PC-9 (cell line): Measurements from ENCODE around the gene ACADVL. TPM values are rescaled to one million over a fixed set of nuclear protein-coding genes. Genes with fewer than 3 reads are reported as not detected.
"Not testable (repeated sequence)": the region's sequence is repeated elsewhere in the genome, so short reads cannot be mapped to it uniquely, and the experiment has no call there.

Source experiments
- BruUV-seq: library from RNA; stranded (reverse); fragments of 400-500 nt; replicated peaks from 2 replicates; lab custom pipeline; 2021; lab: Mats Ljungman, UMichigan
- CTCF ChIA-PET: fragments of 300-600 bp; sonication (Branson Sonifier 250); formaldehyde crosslinking; loops from one replicate; lab custom pipeline; 2022; ENCODE audit warnings: antibody characterized with exemption; lab: Charles Lee
- POLR2A ChIA-PET: fragments of 300-600 bp; sonication (Branson Sonifier 250); formaldehyde crosslinking; loops from one replicate; lab custom pipeline; 2022; ENCODE audit warnings: antibody characterized with exemption; ENCODE audit not compliant: unreplicated experiment; lab: Charles Lee
- DNase-seq, 2 experiments: peaks; one replicate each; pipeline versions ENCODE4 v3.0.0 to v3.0.0-alpha.2; 2015 to 2022; ENCODE audit warnings: mixed read lengths in 1 of 2
- H2AFZ ChIP-seq: fragments of 200-600 bp; sonication (generic); 2 replicates; pipeline ENCODE4 v1.8.1; 2017; ENCODE audit warnings: antibody characterized with exemption
- H3F3A ChIP-seq: fragments of 200-600 bp; sonication (generic); 2 replicates; pipeline ENCODE4 v1.8.1; 2017; ENCODE audit warnings: antibody characterized with exemption, mild to moderate bottlenecking, low read depth; ENCODE audit not compliant: insufficient read depth
- H3K27ac ChIP-seq: fragments of 200-600 bp; sonication (generic); 2 replicates; pipeline ENCODE4 v1.6.1; 2016; ENCODE audit warnings: mixed run types
- H3K27me3 ChIP-seq: fragments of 200-600 bp; sonication (generic); 2 replicates; pipeline ENCODE4 v1.6.1; 2016; ENCODE audit warnings: low read depth, mixed run types; ENCODE audit not compliant: insufficient read depth
- H3K36me3 ChIP-seq: fragments of 200-600 bp; sonication (generic); 2 replicates; pipeline ENCODE4 v1.6.1; 2016; ENCODE audit warnings: low read depth, mixed run types
- H3K4me1 ChIP-seq: fragments of 200-600 bp; sonication (generic); replicated peaks from 2 replicates; pipeline ENCODE4 v1.6.1; 2016; ENCODE audit warnings: mixed run types; ENCODE audit not compliant: insufficient read depth
- H3K4me2 ChIP-seq: fragments of 200-600 bp; sonication (generic); 2 replicates; pipeline ENCODE4 v1.6.1; 2017; ENCODE audit warnings: mixed run types
- H3K4me3 ChIP-seq: fragments of 200-600 bp; sonication (generic); 2 replicates; pipeline ENCODE4 v1.6.1; 2016; ENCODE audit warnings: mixed run types
- H3K79me2 ChIP-seq: fragments of 200-600 bp; sonication (generic); 2 replicates; pipeline ENCODE4 v1.6.1; 2017; ENCODE audit warnings: low read depth, mixed run types
- H3K9me2 ChIP-seq: fragments of 200-600 bp; sonication (generic); 2 replicates; pipeline ENCODE4 v1.8.1; 2017; ENCODE audit warnings: mild to moderate bottlenecking; ENCODE audit not compliant: insufficient read depth
- H3K9me3 ChIP-seq: fragments of 200-600 bp; sonication (generic); 2 replicates; pipeline ENCODE4 v1.8.1; 2016; ENCODE audit warnings: low read depth; ENCODE audit not compliant: insufficient read depth
- H4K20me1 ChIP-seq: fragments of 200-600 bp; sonication (generic); 2 replicates; pipeline ENCODE4 v1.8.1; 2017; ENCODE audit not compliant: insufficient read depth
- EZH2 ChIP-seq: fragments of 200-600 bp; sonication (generic); IDR thresholded peaks from 2 replicates; pipeline ENCODE4 v1.8.0; 2017; ENCODE audit warnings: antibody characterized with exemption, low read depth
- intact Hi-C: fragments of 100-400 bp; cut with micrococcal nuclease; formaldehyde crosslinking; loops from one replicate; pipeline ENCODE4 v1.10.0; 2022; ENCODE audit not compliant: unreplicated experiment
- total RNA-seq: library from RNA; stranded (reverse); gene quantifications from 2 replicates; pipeline ENCODE4 v1.2.3, GENCODE V29; 2021
- TF ChIP-seq, protein P1 (sequence below): fragments of 200-600 bp; sonication (generic); conservative IDR thresholded peaks from 2 replicates; pipeline ENCODE4 v1.6.1; 2017; ENCODE audit warnings: mixed run types, antibody characterized with exemption, mild to moderate bottlenecking, moderate library complexity

ACADVL gene
- total RNA-seq, 1 experiment from 2014 or later: 604 TPM

DNA sequence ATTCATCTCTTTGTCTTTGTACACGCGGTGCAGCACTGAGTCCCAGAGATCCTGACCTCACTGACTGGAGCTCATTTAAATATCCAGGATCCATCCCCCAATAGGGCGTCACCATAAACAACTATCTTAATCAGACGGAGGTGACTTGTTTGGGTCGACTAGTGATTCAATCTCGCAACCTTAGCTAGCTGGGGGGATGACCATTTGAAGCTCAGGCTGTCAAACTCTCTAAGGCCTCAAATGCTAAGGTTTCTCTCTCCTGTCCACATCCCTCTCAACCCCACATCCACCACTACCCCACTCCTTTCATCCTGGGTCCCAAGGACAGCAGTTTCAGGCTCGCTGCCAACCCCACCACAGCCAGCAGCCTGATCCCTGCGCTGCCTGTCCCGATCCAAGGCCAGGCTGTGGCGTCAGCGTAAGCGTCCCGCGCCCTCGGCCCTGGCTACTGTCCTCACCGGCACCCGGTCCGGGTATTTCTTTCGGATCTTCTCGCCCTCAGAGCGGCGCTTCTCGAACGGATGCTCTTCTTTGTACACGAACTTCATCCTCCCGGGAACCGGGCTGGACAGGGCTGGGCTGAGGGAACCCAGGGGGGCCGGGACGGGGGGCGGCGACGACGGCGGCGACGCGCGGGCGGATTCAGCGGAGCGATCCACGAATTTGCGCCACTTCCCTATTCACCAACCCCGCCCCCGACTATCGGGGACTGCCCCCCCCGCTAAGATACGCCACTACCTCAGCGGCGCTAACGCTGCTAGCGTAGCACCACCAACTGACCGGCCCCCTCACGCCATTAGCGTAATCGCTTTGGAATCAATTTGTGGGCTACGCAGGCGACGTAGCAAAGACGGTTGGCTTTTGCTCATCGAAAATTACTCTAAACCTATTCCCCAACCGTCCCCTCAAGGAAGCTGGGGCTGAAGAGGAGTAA is 22.3 kb downstream of the ACADVL start, which contains the start of gene GABARAP:
GABARAP (minus strand) TSS at position 667 of the 934 bp plus-strand sequence; CDS start at position 548, 119 bp downstream.
- CTCF ChIA-PET: interaction anchor here (0.6 to 1.0 kb wide), 5 partner anchors 19 to 63 kb away, joined by 3 to 30 read pairs (median 4); partner anchors contain the start of genes ACADVL and DLG4
- peak; percentile 80 to 91 for DNase-seq
- H3K36me3 ChIP-seq: peaks cover 26% of the 10 kb centered on the region; the same call in 1 of the 2 replicates
- peak within 1 kb of the TSS; percentile 87 for H3K27ac ChIP-seq
- POLR2A ChIA-PET: interaction anchor here (0.5 to 1.5 kb wide), 10 partner anchors 12 to 592 kb away, joined by 3 to 6 read pairs (median 4); partner anchors contain the start of gene KDM6B
- H3K9me2 ChIP-seq: no peaks in the 10 kb centered on the region
- H3K4me3 ChIP-seq: peak within 1 kb of the TSS; percentile 78
- peak within 1 kb of the TSS; percentile 96 for H3K4me2 ChIP-seq
- H3K4me1 ChIP-seq: peaks cover 26% of the 10 kb centered on the region
- H4K20me1 ChIP-seq: peaks cover 5% of the 10 kb centered on the region
- H3F3A ChIP-seq: peaks cover 62% of the 10 kb centered on the region
- TSS peak; percentile 89 for BruUV-seq
- no peaks in the 10 kb centered on the region for H3K27me3 ChIP-seq
- H2AFZ ChIP-seq: peak within 1 kb of the TSS; percentile 88
- peaks cover 44% of the 10 kb centered on the region for H3K79me2 ChIP-seq
- intact Hi-C loops: loop anchor here (1.0 kb wide), 1 partner anchor 20 kb away; the partner anchor contains the start of gene CLDN7
- TF ChIP-seq EZH2: no peak
- TF ChIP-seq, protein P1, sequence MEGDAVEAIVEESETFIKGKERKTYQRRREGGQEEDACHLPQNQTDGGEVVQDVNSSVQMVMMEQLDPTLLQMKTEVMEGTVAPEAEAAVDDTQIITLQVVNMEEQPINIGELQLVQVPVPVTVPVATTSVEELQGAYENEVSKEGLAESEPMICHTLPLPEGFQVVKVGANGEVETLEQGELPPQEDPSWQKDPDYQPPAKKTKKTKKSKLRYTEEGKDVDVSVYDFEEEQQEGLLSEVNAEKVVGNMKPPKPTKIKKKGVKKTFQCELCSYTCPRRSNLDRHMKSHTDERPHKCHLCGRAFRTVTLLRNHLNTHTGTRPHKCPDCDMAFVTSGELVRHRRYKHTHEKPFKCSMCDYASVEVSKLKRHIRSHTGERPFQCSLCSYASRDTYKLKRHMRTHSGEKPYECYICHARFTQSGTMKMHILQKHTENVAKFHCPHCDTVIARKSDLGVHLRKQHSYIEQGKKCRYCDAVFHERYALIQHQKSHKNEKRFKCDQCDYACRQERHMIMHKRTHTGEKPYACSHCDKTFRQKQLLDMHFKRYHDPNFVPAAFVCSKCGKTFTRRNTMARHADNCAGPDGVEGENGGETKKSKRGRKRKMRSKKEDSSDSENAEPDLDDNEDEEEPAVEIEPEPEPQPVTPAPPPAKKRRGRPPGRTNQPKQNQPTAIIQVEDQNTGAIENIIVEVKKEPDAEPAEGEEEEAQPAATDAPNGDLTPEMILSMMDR: no peak; the same call in 1 of the 2 replicates
- no peaks in the 10 kb centered on the region for H3K9me3 ChIP-seq

DNA sequence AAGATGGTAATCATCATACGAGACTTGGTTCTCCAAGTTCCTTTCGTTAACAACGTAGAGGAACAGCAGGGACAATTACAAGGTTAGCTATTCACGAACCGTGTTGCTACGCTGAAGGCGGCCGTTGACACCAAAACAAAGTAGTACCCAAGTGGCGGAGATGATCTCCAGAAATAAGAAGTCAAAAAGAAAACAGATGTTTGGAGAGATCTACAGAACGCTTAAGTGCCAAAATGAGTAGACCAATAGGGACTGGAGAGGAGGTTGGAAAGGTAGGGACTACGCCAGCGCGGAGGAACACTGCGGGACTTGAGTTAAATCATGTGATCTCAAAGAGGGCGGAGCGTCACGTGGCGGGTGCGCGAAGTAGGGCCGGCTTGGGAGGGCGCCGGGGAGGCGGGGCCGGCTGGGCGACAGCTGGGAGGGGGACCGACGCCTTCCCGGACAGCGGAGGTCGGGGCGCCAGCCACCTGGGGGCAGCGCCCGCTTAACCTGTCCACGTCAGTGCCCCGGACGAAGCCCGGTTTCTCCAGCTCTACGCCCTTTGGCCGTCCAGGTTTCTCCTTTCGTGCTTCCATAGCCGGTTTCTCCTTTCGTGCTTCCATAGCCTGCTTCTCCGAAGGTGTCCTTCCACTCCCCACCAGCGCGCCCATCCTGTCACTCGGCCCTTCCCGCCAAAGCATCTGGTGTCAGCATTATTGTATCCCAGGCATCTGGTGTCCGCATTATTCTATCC is 23.1 kb downstream of the ACADVL start:
- peaks cover 21% of the 10 kb centered on the region for H3K4me1 ChIP-seq
- no peaks in the 10 kb centered on the region for H3K9me3 ChIP-seq
- TF ChIP-seq, protein P1: no peak
- TF ChIP-seq EZH2: no peak
- peak overlapping the region; percentile 88 for H2AFZ ChIP-seq
- H3F3A ChIP-seq: peaks cover 57% of the 10 kb centered on the region
- intact Hi-C loops: no loop called here
- peak; percentile 85 to 96 for DNase-seq
- H3K9me2 ChIP-seq: no peaks in the 10 kb centered on the region
- peaks cover 6% of the 10 kb centered on the region; the same call in 1 of the 2 replicates for H4K20me1 ChIP-seq
- H3K36me3 ChIP-seq: peaks cover 23% of the 10 kb centered on the region; the same call in 1 of the 2 replicates
- peak overlapping the region; percentile 96 for H3K4me2 ChIP-seq
- no peaks in the 10 kb centered on the region for H3K27me3 ChIP-seq
- peak overlapping the region; percentile 87 for H3K27ac ChIP-seq
- peak overlapping the region; percentile 78 for H3K4me3 ChIP-seq
- ChIA-PET POLR2A (interaction anchor here (0.5 to 1.5 kb wide), 6 partner anchors 14 to 591 kb away, joined by 3 to 7 read pairs (median 4); partner anchors contain the start of gene KDM6B), CTCF (interaction anchor here (0.6 to 1.0 kb wide), 3 partner anchors 23 to 64 kb away, joined by 4 to 30 read pairs (median 6); partner anchors contain the start of genes ACADVL and DLG4)
- BruUV-seq: no TSS peak
- H3K79me2 ChIP-seq: peaks cover 44% of the 10 kb centered on the region

DNA sequence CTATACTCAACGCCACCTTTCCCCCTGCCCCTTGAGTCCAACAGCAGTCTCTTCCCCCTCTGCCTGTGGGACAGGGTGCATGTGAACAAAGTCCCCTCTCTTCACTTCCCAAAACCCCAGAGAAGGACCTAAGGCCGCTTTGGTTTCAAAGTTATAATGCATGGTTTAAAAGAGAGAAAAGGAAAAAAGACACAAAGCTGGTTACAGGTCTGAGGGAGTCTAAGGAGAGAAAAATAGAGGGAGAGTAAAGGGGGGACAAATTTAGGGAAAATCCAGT is 23.7 kb downstream of the ACADVL start:
- no peaks in the 10 kb centered on the region for H3K9me2 ChIP-seq
- peaks cover 47% of the 10 kb centered on the region for H3K79me2 ChIP-seq
- no peak overlapping the region for H2AFZ ChIP-seq
- POLR2A ChIA-PET: no interaction called here
- TF ChIP-seq, protein P1: no peak
- no peak for TF ChIP-seq EZH2
- peak overlapping the region; percentile 78; the same call in 1 of the 2 replicates for H3K4me3 ChIP-seq
- H3F3A ChIP-seq: peaks cover 57% of the 10 kb centered on the region
- DNase-seq: no peak
- H3K4me1 ChIP-seq: peaks cover 21% of the 10 kb centered on the region
- H3K27me3 ChIP-seq: no peaks in the 10 kb centered on the region
- intact Hi-C loops: no loop called here
- no TSS peak for BruUV-seq
- H3K9me3 ChIP-seq: no peaks in the 10 kb centered on the region
- CTCF ChIA-PET: interaction anchor here (0.6 to 0.9 kb wide), 2 partner anchors 65 to 444 kb away, joined by 4 read pairs; no protein-coding TSS in a partner anchor
- H3K4me2 ChIP-seq: peak overlapping the region; percentile 96
- peaks cover 23% of the 10 kb centered on the region; the same call in 1 of the 2 replicates for H3K36me3 ChIP-seq
- peak overlapping the region; percentile 87; the same call in 1 of the 2 replicates for H3K27ac ChIP-seq
- peaks cover 6% of the 10 kb centered on the region; the same call in 1 of the 2 replicates for H4K20me1 ChIP-seq

DNA sequence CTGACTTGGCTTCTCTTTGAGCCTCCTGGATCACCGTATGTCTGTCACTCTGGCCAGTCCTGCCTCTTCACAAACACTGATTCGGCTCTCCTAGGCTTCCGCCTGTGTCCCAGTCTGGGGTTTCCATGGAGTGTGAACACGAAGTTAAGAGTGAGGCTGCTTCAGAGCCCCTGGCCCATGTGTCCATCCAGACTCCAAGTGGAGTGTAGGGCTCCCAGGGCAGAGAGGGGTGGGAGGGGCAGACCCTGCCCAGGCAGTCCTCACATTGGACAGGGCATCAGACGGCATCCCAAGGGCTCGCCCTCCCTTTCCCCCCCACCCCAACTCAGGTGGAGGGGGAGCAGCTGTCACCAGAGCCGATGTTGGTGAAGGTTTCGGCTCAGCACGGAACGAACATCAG is 24.1 kb downstream of the ACADVL start:
- H3K36me3 ChIP-seq: peaks cover 23% of the 10 kb centered on the region; the same call in 1 of the 2 replicates
- H3K9me3 ChIP-seq, H3K4me2 ChIP-seq, H3K9me2 ChIP-seq, H3K27me3 ChIP-seq, POLR2A ChIA-PET, DNase-seq, BruUV-seq, H3K4me3 ChIP-seq, H3K27ac ChIP-seq, intact Hi-C loops, H4K20me1 ChIP-seq, H2AFZ ChIP-seq: not testable (repeated sequence)
- H3K79me2 ChIP-seq: peaks cover 47% of the 10 kb centered on the region
- H3K4me1 ChIP-seq: peaks cover 22% of the 10 kb centered on the region
- peaks cover 57% of the 10 kb centered on the region for H3F3A ChIP-seq
- CTCF ChIA-PET: interaction anchor here (0.6 kb wide), 1 partner anchor 444 kb away, joined by 4 read pairs; no protein-coding TSS in a partner anchor
